Lung (tissue), 12 donors: Measurements from ENCODE around the gene SYNGR1. TPM values are rescaled to one million over a fixed set of nuclear protein-coding genes. Genes with fewer than 3 reads are reported as not detected.
"Not testable (repeated sequence)": the region's sequence is repeated elsewhere in the genome, so short reads cannot be mapped to it uniquely, and the experiment has no call there.

ENCODE experiments used
- ATAC-seq: fragments of 200-7000 bp; cut with Tn5 transposase; one replicate; pipeline ENCODE4 v1.9.1; 2020; ENCODE audit warnings: moderate number of reproducible peaks; ENCODE audit not compliant: insufficient read depth, low FRiP score
- DNase-seq, 3 donors: peaks; one replicate each; pipeline ENCODE4 v3.0.0-alpha.2; 2013 to 2017
- H3K27ac ChIP-seq, 2 donors: one replicate each; pipeline ENCODE4 v1.5.1; 2013; ENCODE audit warnings: mild to moderate bottlenecking in 2 of 2, moderate library complexity in 2 of 2, control low read depth in 1 of 2, inconsistent platforms in 1 of 2, low read depth in 1 of 2, low read length in 1 of 2
- H3K27me3 ChIP-seq, 3 donors: one replicate each; pipeline ENCODE4 v1.5.1; 2013; ENCODE audit warnings: low read length in 2 of 3; ENCODE audit not compliant: control insufficient read depth in 3 of 3, insufficient read depth in 3 of 3
- H3K36me3 ChIP-seq, 4 donors: one replicate each; pipeline ENCODE4 v1.5.1; 2013; ENCODE audit warnings: low read length in 4 of 4, mild to moderate bottlenecking in 1 of 4, moderate library complexity in 1 of 4; ENCODE audit not compliant: control insufficient read depth in 4 of 4, insufficient read depth in 4 of 4
- H3K4me1 ChIP-seq, 5 donors: one replicate each; pipeline ENCODE4 v1.5.1; 2013; ENCODE audit warnings: low read length in 5 of 5, mild to moderate bottlenecking in 2 of 5, moderate library complexity in 1 of 5; ENCODE audit not compliant: control insufficient read depth in 5 of 5, insufficient read depth in 5 of 5
- H3K4me3 ChIP-seq: one replicate; pipeline ENCODE4 v1.5.1; 2013; ENCODE audit warnings: mild to moderate bottlenecking, control low read depth, moderate library complexity
- H3K9ac ChIP-seq, 2 donors: one replicate each; pipeline ENCODE4 v1.5.1; 2013; ENCODE audit warnings: low read length in 2 of 2, control low read depth in 1 of 2; ENCODE audit not compliant: insufficient read depth in 1 of 2
- H3K9me3 ChIP-seq, 4 donors: one replicate each; pipeline ENCODE4 v1.5.1; 2013; ENCODE audit warnings: low read length in 3 of 4, mild to moderate bottlenecking in 1 of 4, moderate library complexity in 1 of 4; ENCODE audit not compliant: control insufficient read depth in 4 of 4, insufficient read depth in 3 of 4
- WGBS, 2 donors: extraction: QIAGEN DNeasy Blood & Tissue Kit; methylation state at CpG; one replicate each; pipeline ENCODE4 v1.1.7; 2013; 5-methylcytosine and 5-hydroxymethylcytosine counted together
- polyA plus RNA-seq, 2 donors: library from polyadenylated mRNA; stranded (reverse); fragments of 200-250 nt; gene quantifications; one replicate each; pipeline ENCODE4 v1.2.1, GENCODE V29; 2013
- total RNA-seq, 2 donors: library from RNA; depleted of rRNA in 1 of 2; stranded (reverse); fragments of >200 nt in 1 of 2; gene quantifications; one replicate each; pipeline ENCODE4 v1.2.1, GENCODE V29; 2014 to 2021
- TF ChIP-seq, protein P1 (sequence below): IDR thresholded peaks from 2 replicates; pipeline ENCODE4 v1.5.1; 2012; ENCODE audit warnings: mild to moderate bottlenecking; ENCODE audit errors: control extremely low read depth, extremely low read depth
- donor health status: control.
- donor health status: control.
- donor health status: Bipolar disorder and iron deficiency.
- donor health status: healthy.
- donor health status: DM: yes; HTN: yes; CAD: no.

Gene SYNGR1
- total and polyA plus RNA-seq, 4 donors: 3.5 to 13.3 (median 5.5) TPM

GRCh38 chr22:39409516-39410029 is 59.8 kb downstream of the SYNGR1 start:
- no peak for DNase-seq
- Histone ChIP-seq H3K9ac (no peak overlapping the region), H3K9me3 (no peaks in the 10 kb centered on the region), H3K27ac (no peak overlapping the region), H3K27me3 (no peaks in the 10 kb centered on the region), H3K4me3 (no peak overlapping the region), H3K36me3 (peaks cover 0 to 2% (median 0%) of the 10 kb centered on the region in 4 donors), H3K4me1 (peaks cover 3 to 19% (median 8%) of the 10 kb centered on the region in 5 donors)
- ATAC-seq: no peak
- TF ChIP-seq, protein P1, sequence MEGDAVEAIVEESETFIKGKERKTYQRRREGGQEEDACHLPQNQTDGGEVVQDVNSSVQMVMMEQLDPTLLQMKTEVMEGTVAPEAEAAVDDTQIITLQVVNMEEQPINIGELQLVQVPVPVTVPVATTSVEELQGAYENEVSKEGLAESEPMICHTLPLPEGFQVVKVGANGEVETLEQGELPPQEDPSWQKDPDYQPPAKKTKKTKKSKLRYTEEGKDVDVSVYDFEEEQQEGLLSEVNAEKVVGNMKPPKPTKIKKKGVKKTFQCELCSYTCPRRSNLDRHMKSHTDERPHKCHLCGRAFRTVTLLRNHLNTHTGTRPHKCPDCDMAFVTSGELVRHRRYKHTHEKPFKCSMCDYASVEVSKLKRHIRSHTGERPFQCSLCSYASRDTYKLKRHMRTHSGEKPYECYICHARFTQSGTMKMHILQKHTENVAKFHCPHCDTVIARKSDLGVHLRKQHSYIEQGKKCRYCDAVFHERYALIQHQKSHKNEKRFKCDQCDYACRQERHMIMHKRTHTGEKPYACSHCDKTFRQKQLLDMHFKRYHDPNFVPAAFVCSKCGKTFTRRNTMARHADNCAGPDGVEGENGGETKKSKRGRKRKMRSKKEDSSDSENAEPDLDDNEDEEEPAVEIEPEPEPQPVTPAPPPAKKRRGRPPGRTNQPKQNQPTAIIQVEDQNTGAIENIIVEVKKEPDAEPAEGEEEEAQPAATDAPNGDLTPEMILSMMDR: no peak
- 93 to 94% methylated on average over 11 of the region's 11 CpGs for WGBS, 2 donors

DNA sequence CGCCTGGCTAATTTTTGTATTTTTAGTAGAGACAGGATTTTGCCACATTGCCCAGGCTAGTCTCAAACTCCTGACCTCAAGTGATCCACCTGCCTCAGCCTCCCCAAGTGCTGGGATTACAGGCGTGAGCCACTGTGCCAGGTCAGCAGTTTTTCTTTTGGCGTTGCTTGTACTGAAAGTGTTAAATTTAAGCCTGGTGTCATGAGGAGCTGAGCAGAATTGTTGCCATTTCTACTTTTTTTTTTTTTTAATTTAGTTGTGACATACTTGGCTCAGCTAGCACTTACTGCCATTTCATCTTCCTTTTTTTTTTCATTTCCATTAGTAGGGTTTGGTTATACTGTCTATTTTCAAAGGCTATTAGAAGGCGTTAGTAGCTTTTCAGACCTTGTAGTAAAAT is 60.5 kb downstream of the SYNGR1 start:
- Histone ChIP-seq H3K27ac (no peak overlapping the region), H3K4me1 (peaks cover 0 to 12% (median 6%) of the 10 kb centered on the region in 5 donors), H3K36me3 (peaks cover 0 to 5% (median 3%) of the 10 kb centered on the region in 4 donors), H3K9me3 (no peaks in the 10 kb centered on the region), H3K4me3 (no peak overlapping the region), H3K27me3 (no peaks in the 10 kb centered on the region), H3K9ac (no peak overlapping the region)
- ATAC-seq (no peak), DNase-seq (peak in 2 of 3 donors; percentile 28 to 35)
- 43 to 80% methylated on average over 4 of the region's 4 CpGs for WGBS, 2 donors
- TF ChIP-seq, protein P1: no peak

DNA sequence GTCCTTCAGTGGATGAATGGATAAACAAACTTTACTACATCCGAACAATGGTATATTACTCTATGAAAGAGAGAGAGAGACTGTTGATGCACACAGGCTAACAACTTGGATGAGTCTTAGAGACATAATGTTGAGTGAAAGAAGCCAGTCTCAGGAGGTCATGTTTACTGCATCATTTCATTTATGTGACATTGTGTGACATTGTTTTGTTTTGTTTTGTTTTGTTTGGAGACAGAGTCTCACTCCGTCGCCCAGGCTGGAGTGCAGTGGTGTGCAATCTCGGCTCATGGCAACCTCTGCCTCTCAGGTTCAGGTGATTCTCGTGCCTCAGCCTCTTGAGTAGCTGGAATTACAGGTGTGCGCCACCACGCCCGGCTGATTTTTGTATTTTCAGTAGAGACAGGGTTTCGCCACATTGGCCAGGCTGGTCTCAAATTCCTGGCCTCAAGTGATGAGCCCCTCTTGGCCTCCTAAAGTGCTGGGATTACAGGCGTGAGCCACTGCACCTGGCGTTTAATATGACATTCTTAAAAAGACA is 62.1 kb downstream of the SYNGR1 start:
- not testable (repeated sequence) for H3K9ac ChIP-seq, H3K27me3 ChIP-seq, DNase-seq, H3K4me1 ChIP-seq, H3K27ac ChIP-seq, ATAC-seq, H3K4me3 ChIP-seq, H3K9me3 ChIP-seq
- WGBS, 2 donors: 69 to 79% methylated on average over 11 of the region's 11 CpGs
- peaks cover 0 to 20% (median 14%) of the 10 kb centered on the region in 4 donors for H3K36me3 ChIP-seq

GRCh38 chr22:39413204-39413603 is 63.4 kb downstream of the SYNGR1 start:
- H3K9ac ChIP-seq, H3K27ac ChIP-seq, H3K4me3 ChIP-seq, H3K4me1 ChIP-seq, H3K27me3 ChIP-seq, DNase-seq, ATAC-seq, H3K9me3 ChIP-seq: not testable (repeated sequence)
- WGBS, 2 donors: 88 to 93% methylated on average over 7 of the region's 7 CpGs
- peaks cover 0 to 29% (median 22%) of the 10 kb centered on the region in 4 donors for H3K36me3 ChIP-seq
